PC-9 (cell line): ENCODE measurements around the gene CHST15. TPM values are rescaled to one million over a fixed set of nuclear protein-coding genes. Genes with fewer than 3 reads are reported as not detected.

ENCODE experiments used
- BruUV-seq: library from RNA; stranded (reverse); fragments of 400-500 nt; replicated peaks from 2 replicates; lab custom pipeline; 2021; lab: Mats Ljungman, UMichigan
- CTCF ChIA-PET: fragments of 300-600 bp; sonication (Branson Sonifier 250); formaldehyde crosslinking; loops from one replicate; lab custom pipeline; 2022; ENCODE audit warnings: antibody characterized with exemption; lab: Charles Lee
- POLR2A ChIA-PET: fragments of 300-600 bp; sonication (Branson Sonifier 250); formaldehyde crosslinking; loops from one replicate; lab custom pipeline; 2022; ENCODE audit warnings: antibody characterized with exemption; ENCODE audit not compliant: unreplicated experiment; lab: Charles Lee
- DNase-seq, 2 experiments: peaks; one replicate each; pipeline versions ENCODE4 v3.0.0 to v3.0.0-alpha.2; 2015 to 2022; ENCODE audit warnings: mixed read lengths in 1 of 2
- H2AFZ ChIP-seq: fragments of 200-600 bp; sonication (generic); 2 replicates; pipeline ENCODE4 v1.8.1; 2017; ENCODE audit warnings: antibody characterized with exemption
- H3F3A ChIP-seq: fragments of 200-600 bp; sonication (generic); 2 replicates; pipeline ENCODE4 v1.8.1; 2017; ENCODE audit warnings: antibody characterized with exemption, mild to moderate bottlenecking, low read depth; ENCODE audit not compliant: insufficient read depth
- H3K27ac ChIP-seq: fragments of 200-600 bp; sonication (generic); 2 replicates; pipeline ENCODE4 v1.6.1; 2016; ENCODE audit warnings: mixed run types
- H3K27me3 ChIP-seq: fragments of 200-600 bp; sonication (generic); 2 replicates; pipeline ENCODE4 v1.6.1; 2016; ENCODE audit warnings: low read depth, mixed run types; ENCODE audit not compliant: insufficient read depth
- H3K36me3 ChIP-seq: fragments of 200-600 bp; sonication (generic); 2 replicates; pipeline ENCODE4 v1.6.1; 2016; ENCODE audit warnings: low read depth, mixed run types
- H3K4me1 ChIP-seq: fragments of 200-600 bp; sonication (generic); replicated peaks from 2 replicates; pipeline ENCODE4 v1.6.1; 2016; ENCODE audit warnings: mixed run types; ENCODE audit not compliant: insufficient read depth
- H3K4me2 ChIP-seq: fragments of 200-600 bp; sonication (generic); 2 replicates; pipeline ENCODE4 v1.6.1; 2017; ENCODE audit warnings: mixed run types
- H3K4me3 ChIP-seq: fragments of 200-600 bp; sonication (generic); 2 replicates; pipeline ENCODE4 v1.6.1; 2016; ENCODE audit warnings: mixed run types
- H3K79me2 ChIP-seq: fragments of 200-600 bp; sonication (generic); 2 replicates; pipeline ENCODE4 v1.6.1; 2017; ENCODE audit warnings: low read depth, mixed run types
- H3K9me2 ChIP-seq: fragments of 200-600 bp; sonication (generic); 2 replicates; pipeline ENCODE4 v1.8.1; 2017; ENCODE audit warnings: mild to moderate bottlenecking; ENCODE audit not compliant: insufficient read depth
- H3K9me3 ChIP-seq: fragments of 200-600 bp; sonication (generic); 2 replicates; pipeline ENCODE4 v1.8.1; 2016; ENCODE audit warnings: low read depth; ENCODE audit not compliant: insufficient read depth
- H4K20me1 ChIP-seq: fragments of 200-600 bp; sonication (generic); 2 replicates; pipeline ENCODE4 v1.8.1; 2017; ENCODE audit not compliant: insufficient read depth
- CTCF ChIP-seq: fragments of 200-600 bp; sonication (generic); conservative IDR thresholded peaks from 2 replicates; pipeline ENCODE4 v1.6.1; 2017; ENCODE audit warnings: mixed run types, antibody characterized with exemption, mild to moderate bottlenecking, moderate library complexity
- EZH2 ChIP-seq: fragments of 200-600 bp; sonication (generic); IDR thresholded peaks from 2 replicates; pipeline ENCODE4 v1.8.0; 2017; ENCODE audit warnings: antibody characterized with exemption, low read depth
- intact Hi-C: fragments of 100-400 bp; cut with micrococcal nuclease; formaldehyde crosslinking; loops from one replicate; pipeline ENCODE4 v1.10.0; 2022; ENCODE audit not compliant: unreplicated experiment
- total RNA-seq: library from RNA; stranded (reverse); gene quantifications from 2 replicates; pipeline ENCODE4 v1.2.3, GENCODE V29; 2021

Gene CHST15
- total RNA-seq, 1 experiment from 2014 or later = 24.6 TPM

GRCh38 chr10:124026589-124026939, 66.8 kb downstream of the CHST15 start:
- BruUV-seq = no TSS peak
- ChIA-PET CTCF (no interaction called here), POLR2A (no interaction called here)
- intact Hi-C loops = no loop called here
- no peaks in the 10 kb centered on the region for H3K27me3 ChIP-seq
- no peaks in the 10 kb centered on the region for H4K20me1 ChIP-seq
- no peaks in the 10 kb centered on the region for H3K9me3 ChIP-seq
- no peaks in the 10 kb centered on the region for H3K36me3 ChIP-seq
- TF ChIP-seq CTCF (no peak), EZH2 (no peak)
- H3K27ac ChIP-seq = no peak overlapping the region
- H3K9me2 ChIP-seq = no peaks in the 10 kb centered on the region
- H3K4me3 ChIP-seq = no peak overlapping the region
- H3K79me2 ChIP-seq = no peaks in the 10 kb centered on the region
- H3K4me1 ChIP-seq = no peaks in the 10 kb centered on the region
- no peak for DNase-seq
- no peak overlapping the region for H3K4me2 ChIP-seq
- no peak overlapping the region for H2AFZ ChIP-seq
- no peaks in the 10 kb centered on the region for H3F3A ChIP-seq

GRCh38 chr10:124025660-124026588, 67.5 kb downstream of the CHST15 start:
- H3K4me1 ChIP-seq = no peaks in the 10 kb centered on the region
- no peaks in the 10 kb centered on the region for H3K9me3 ChIP-seq
- no peaks in the 10 kb centered on the region for H3F3A ChIP-seq
- intact Hi-C loops = no loop called here
- no peak overlapping the region for H2AFZ ChIP-seq
- CTCF ChIA-PET = no interaction called here
- H3K4me3 ChIP-seq = no peak overlapping the region
- no peak for DNase-seq
- H3K9me2 ChIP-seq = no peaks in the 10 kb centered on the region
- no peaks in the 10 kb centered on the region for H3K79me2 ChIP-seq
- no peak overlapping the region for H3K27ac ChIP-seq
- no peaks in the 10 kb centered on the region for H4K20me1 ChIP-seq
- TF ChIP-seq EZH2 (no peak), CTCF (0 out of 2 replicates have a peak, but pooled peaks have one; percentile 24)
- BruUV-seq = no TSS peak
- H3K27me3 ChIP-seq = no peaks in the 10 kb centered on the region
- POLR2A ChIA-PET = interaction anchor here (0.6 kb wide), 1 partner anchor 286 kb away, joined by 3 read pairs; no protein-coding TSS in a partner anchor
- no peaks in the 10 kb centered on the region for H3K36me3 ChIP-seq
- H3K4me2 ChIP-seq = no peak overlapping the region

- no peak overlapping the region for H2AFZ ChIP-seq
- H3K27ac ChIP-seq = no peak overlapping the region
- ChIA-PET CTCF (no interaction called here), POLR2A (no interaction called here)
- H3K79me2 ChIP-seq = no peaks in the 10 kb centered on the region
- no peaks in the 10 kb centered on the region for H4K20me1 ChIP-seq
- no peaks in the 10 kb centered on the region for H3K27me3 ChIP-seq
- no peak for TF ChIP-seq EZH2
- TF ChIP-seq CTCF = no peak
- H3K36me3 ChIP-seq = no peaks in the 10 kb centered on the region
- H3K4me2 ChIP-seq = no peak overlapping the region
- no peaks in the 10 kb centered on the region for H3K9me2 ChIP-seq
- no peak overlapping the region for H3K4me3 ChIP-seq
- intact Hi-C loops = no loop called here
- BruUV-seq = no TSS peak
- H3K9me3 ChIP-seq = no peaks in the 10 kb centered on the region
- DNase-seq = no peak
- H3K4me1 ChIP-seq = no peaks in the 10 kb centered on the region
- H3F3A ChIP-seq = no peaks in the 10 kb centered on the region
Observed at GRCh38 chr10:124025152-124025551, 68.2 kb downstream of the CHST15 start.
